ENCODE data around the gene ANO10. TPM values are rescaled to one million over a fixed set of nuclear protein-coding genes. Genes with fewer than 3 reads are reported as not detected.

Gene ANO10
- total and polyA plus RNA-seq, 7 donors, result 10.3 to 18.8 (median 13.1) TPM

DNA sequence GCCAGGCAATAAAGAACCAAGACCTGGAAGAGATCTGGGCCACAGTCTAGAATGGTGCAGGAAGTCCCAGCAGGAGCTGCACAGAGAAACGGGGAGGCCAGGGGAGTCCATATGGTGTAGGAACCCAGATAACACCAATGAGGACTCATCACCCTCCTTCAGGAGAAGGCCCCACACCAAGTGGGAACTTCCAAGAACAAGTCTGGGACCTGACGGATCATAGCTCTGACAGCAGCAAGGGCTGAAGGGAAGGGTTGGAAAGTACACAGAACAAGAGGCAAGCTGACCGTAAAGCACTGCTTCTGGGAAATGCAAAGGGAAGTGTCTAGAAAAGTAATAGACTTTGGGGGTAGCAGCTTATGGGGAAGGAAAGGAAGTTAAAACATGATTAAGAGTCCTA lies 34.5 kb downstream of the ANO10 start:
- Histone ChIP-seq H3K4me3 (no peak overlapping the region), H3K4me1 (peaks cover 16% of the 10 kb centered on the region), H3K27me3 (ENCODE audit: insufficient read depth in 3 of 3, low read length in 2 of 3) (no peaks in the 10 kb centered on the region), H3K36me3 (ENCODE audit: insufficient read depth in 1 of 2, low read depth in 1 of 2) (peaks cover 0 to 5% of the 10 kb centered on the region in 2 donors), H3K27ac (no peak overlapping the region), H3K9me3 (no peaks in the 10 kb centered on the region)
- TF ChIP-seq, protein P1, sequence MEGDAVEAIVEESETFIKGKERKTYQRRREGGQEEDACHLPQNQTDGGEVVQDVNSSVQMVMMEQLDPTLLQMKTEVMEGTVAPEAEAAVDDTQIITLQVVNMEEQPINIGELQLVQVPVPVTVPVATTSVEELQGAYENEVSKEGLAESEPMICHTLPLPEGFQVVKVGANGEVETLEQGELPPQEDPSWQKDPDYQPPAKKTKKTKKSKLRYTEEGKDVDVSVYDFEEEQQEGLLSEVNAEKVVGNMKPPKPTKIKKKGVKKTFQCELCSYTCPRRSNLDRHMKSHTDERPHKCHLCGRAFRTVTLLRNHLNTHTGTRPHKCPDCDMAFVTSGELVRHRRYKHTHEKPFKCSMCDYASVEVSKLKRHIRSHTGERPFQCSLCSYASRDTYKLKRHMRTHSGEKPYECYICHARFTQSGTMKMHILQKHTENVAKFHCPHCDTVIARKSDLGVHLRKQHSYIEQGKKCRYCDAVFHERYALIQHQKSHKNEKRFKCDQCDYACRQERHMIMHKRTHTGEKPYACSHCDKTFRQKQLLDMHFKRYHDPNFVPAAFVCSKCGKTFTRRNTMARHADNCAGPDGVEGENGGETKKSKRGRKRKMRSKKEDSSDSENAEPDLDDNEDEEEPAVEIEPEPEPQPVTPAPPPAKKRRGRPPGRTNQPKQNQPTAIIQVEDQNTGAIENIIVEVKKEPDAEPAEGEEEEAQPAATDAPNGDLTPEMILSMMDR (IDR thresholded peaks at IDR 0.05), result no peak
- WGBS, 3 donors, result 94 to 97% (median 96%) methylated on average over 3 of the region's 3 CpGs
- ATAC-seq, result no peak
- DNase-seq, result no peak
- intact Hi-C loops (cut with DNase I), result no loop called here

DNA sequence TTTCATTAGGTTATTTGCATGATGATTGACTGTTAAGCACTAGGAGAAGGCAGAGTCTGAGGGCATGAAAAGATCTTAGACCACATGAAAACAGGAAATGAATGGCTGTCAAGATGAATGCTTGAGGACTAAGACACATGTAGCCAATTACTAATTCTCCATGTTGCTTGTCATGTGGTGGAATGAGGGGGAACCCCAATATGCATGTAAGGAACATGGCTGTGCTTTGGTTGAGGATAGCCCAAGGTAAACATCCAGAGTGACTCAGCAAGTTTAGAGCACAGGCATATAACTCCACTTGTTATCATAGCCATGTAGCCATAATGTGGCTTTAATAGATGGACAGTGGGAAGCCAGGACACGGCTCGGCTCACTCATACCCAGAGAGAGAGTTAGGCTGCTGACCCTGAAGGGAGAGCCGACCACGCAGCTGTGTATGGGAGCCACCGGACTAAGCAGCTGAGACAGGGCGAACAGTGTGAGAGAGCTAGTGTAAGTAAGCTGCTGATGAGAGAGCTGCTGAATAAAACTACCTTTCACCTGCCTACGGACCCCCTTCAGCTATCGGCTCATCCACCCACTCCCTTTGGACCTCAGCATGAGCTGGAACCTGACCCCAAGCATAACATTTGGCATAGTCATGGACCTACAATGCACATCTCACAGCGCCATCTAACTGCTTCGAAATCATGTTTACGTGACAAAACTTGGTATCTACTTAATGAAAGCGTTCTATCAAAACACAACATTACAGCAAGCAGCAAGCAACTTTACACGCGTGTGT lies 37.6 kb downstream of the ANO10 start:
- intact Hi-C loops (cut with DNase I), result no loop called here
- Histone ChIP-seq H3K4me3 (no peak overlapping the region), H3K9me3 (no peaks in the 10 kb centered on the region), H3K27ac (no peak overlapping the region), H3K36me3 (ENCODE audit: insufficient read depth in 1 of 2, low read depth in 1 of 2) (peaks cover 0 to 7% of the 10 kb centered on the region in 2 donors), H3K27me3 (ENCODE audit: insufficient read depth in 3 of 3, low read length in 2 of 3) (no peaks in the 10 kb centered on the region), H3K4me1 (peaks cover 17% of the 10 kb centered on the region)
- no peak for ATAC-seq
- DNase-seq, result no peak
- 95 to 97% (median 97%) methylated on average over 14 of the region's 14 CpGs for WGBS, 3 donors
- TF ChIP-seq, protein P1 (IDR thresholded peaks at IDR 0.05), result no peak

GRCh38 chr3:43583481-43583880 lies 38.3 kb downstream of the ANO10 start:
- intact Hi-C loops (cut with DNase I), result no loop called here

GRCh38 chr3:43582866-43583265 lies 38.9 kb downstream of the ANO10 start:
- H3K36me3 ChIP-seq (ENCODE audit: insufficient read depth in 1 of 2, low read depth in 1 of 2), result peaks cover 0 to 7% of the 10 kb centered on the region in 2 donors
- TF ChIP-seq, protein P1 (IDR thresholded peaks at IDR 0.05), result no peak
- H3K4me3 ChIP-seq, result no peak overlapping the region
- H3K4me1 ChIP-seq, result peaks cover 17% of the 10 kb centered on the region
- H3K9me3 ChIP-seq, result no peaks in the 10 kb centered on the region
- ATAC-seq (peak in 2 of 4 donors; percentile 40 to 47), DNase-seq (no peak)
- no peak overlapping the region for H3K27ac ChIP-seq
- 66 to 73% (median 71%) methylated on average over 1 of the region's 1 CpG for WGBS, 3 donors
- no peaks in the 10 kb centered on the region for H3K27me3 ChIP-seq (ENCODE audit: insufficient read depth in 3 of 3, low read length in 2 of 3)
- intact Hi-C loops (cut with DNase I), result no loop called here

More at GRCh38 chr3:43583481-43583880, 38.3 kb downstream of the ANO10 start:
- H3K9me3 ChIP-seq, result no peaks in the 10 kb centered on the region
- H3K36me3 ChIP-seq (ENCODE audit: insufficient read depth in 1 of 2, low read depth in 1 of 2), result peaks cover 0 to 7% of the 10 kb centered on the region in 2 donors
- H3K27ac ChIP-seq, result no peak overlapping the region
- DNase-seq (no peak), ATAC-seq (no peak)
- no peaks in the 10 kb centered on the region for H3K27me3 ChIP-seq (ENCODE audit: insufficient read depth in 3 of 3, low read length in 2 of 3)
- H3K4me1 ChIP-seq, result peaks cover 17% of the 10 kb centered on the region
- WGBS, 3 donors, result 93 to 98% (median 96%) methylated on average over 4 of the region's 4 CpGs
- no peak overlapping the region for H3K4me3 ChIP-seq
- TF ChIP-seq, protein P1 (IDR thresholded peaks at IDR 0.05), result no peak
